K562 (cell line): ENCODE measurements around the gene PAF1. TPM values are rescaled to one million over a fixed set of nuclear protein-coding genes. Genes with fewer than 3 reads are reported as not detected.

Experiments used
- ARID1B ChIP-seq: fragments of 450-650 bp; IDR thresholded peaks from 2 replicates; pipeline ENCODE4 v1.6.1; 2016; ENCODE audit warnings: antibody characterized with exemption, mild to moderate bottlenecking, inconsistent platforms
- ATF7 ChIP-seq: fragments of 450-650 bp; IDR thresholded peaks from 2 replicates; pipeline ENCODE4 v1.7.1; 2014; ENCODE audit warnings: mild to moderate bottlenecking, moderate library complexity
- CREM ChIP-seq: IDR thresholded peaks from 2 replicates; pipeline ENCODE4 v1.6.1; 2014; ENCODE audit warnings: antibody characterized with exemption, low read depth
- DDX20 ChIP-seq: fragments of 450-650 bp; IDR thresholded peaks from 2 replicates; pipeline ENCODE4 v1.6.1; 2016; ENCODE audit warnings: missing genetic modification characterization, low read depth, mild to moderate bottlenecking, missing compliant biosample characterization, moderate library complexity
- HNRNPLL ChIP-seq: fragments of 200-400 bp; formaldehyde crosslinking; IDR thresholded peaks from 2 replicates; pipeline ENCODE4 v1.6.1; 2017; ENCODE audit warnings: low read length, low read depth, mild to moderate bottlenecking; ENCODE audit not compliant: poor library complexity, severe bottlenecking
- KDM4B ChIP-seq, 2 experiments: fragments of 450-650 bp in 1 of 2; sonication (generic) in 1 of 2; IDR thresholded peaks; 2 replicates each; pipeline ENCODE4 v1.6.1; 2016 to 2017; ENCODE audit warnings: borderline replicate concordance in 2 of 2, antibody characterized with exemption in 1 of 2, low read depth in 1 of 2, mild to moderate bottlenecking in 1 of 2
- NR2C1 ChIP-seq, 2 experiments: fragments of 450-650 bp; IDR thresholded peaks; 2 replicates each; pipeline ENCODE4 v1.6.1; 2017; ENCODE audit warnings: mild to moderate bottlenecking in 2 of 2, antibody characterized with exemption in 1 of 2, inconsistent platforms in 1 of 2, missing compliant biosample characterization in 1 of 2, missing genetic modification characterization in 1 of 2
- PHB ChIP-seq: fragments of 250-450 bp; sonication (Bioruptor Pico); IDR thresholded peaks from 2 replicates; pipeline ENCODE4 v1.5.0; 2021
- POLR2AphosphoS2 ChIP-seq: IDR thresholded peaks from 2 replicates; pipeline ENCODE4 v1.6.1; 2012; ENCODE audit warnings: low read length, improper control_type of control experiment
- POLR2B ChIP-seq: fragments of 450-650 bp; IDR thresholded peaks from 2 replicates; pipeline ENCODE4 v1.6.1; 2018; ENCODE audit warnings: low read depth; ENCODE audit not compliant: partially characterized antibody
- POLR2G ChIP-seq: fragments of 200-400 bp; formaldehyde crosslinking; IDR thresholded peaks from 2 replicates; pipeline ENCODE4 v1.6.1; 2017; ENCODE audit warnings: low read depth, mild to moderate bottlenecking, antibody characterized with exemption, low read length, moderate library complexity
- SMAD3 ChIP-seq: fragments of 450-650 bp; formaldehyde crosslinking; conservative IDR thresholded peaks from 2 replicates; pipeline ENCODE4 v1.4.0; 2020; ENCODE audit warnings: mild to moderate bottlenecking
- TEAD1 ChIP-seq, 2 experiments: fragments of 450-650 bp in 1 of 2; sonication (generic) in 1 of 2; formaldehyde crosslinking; IDR thresholded peaks; 2 replicates each; pipeline versions ENCODE4 v1.4.0 to v1.8.0; 2020 to 2022; ENCODE audit warnings: mild to moderate bottlenecking in 2 of 2, missing genetic modification reagents in 1 of 2
- TSC22D4 ChIP-seq: fragments of 450-650 bp; IDR thresholded peaks from 2 replicates; pipeline ENCODE4 v1.6.1; 2016; ENCODE audit warnings: missing genetic modification characterization, missing biosample characterization, control low read depth
- ZBTB17 ChIP-seq: fragments of 450-650 bp; formaldehyde crosslinking; IDR thresholded peaks from 2 replicates; pipeline ENCODE4 v1.4.0; 2020; ENCODE audit warnings: mild to moderate bottlenecking
- ZEB2 ChIP-seq: fragments of 450-650 bp; IDR thresholded peaks from 2 replicates; pipeline ENCODE4 v1.6.1; 2016
- ZNF282 ChIP-seq: sonication (generic); formaldehyde crosslinking; IDR thresholded peaks from 2 replicates; pipeline ENCODE4 v1.8.1; 2023; ENCODE audit warnings: missing genetic modification reagents
- ZSCAN32 ChIP-seq: fragments of 450-650 bp; formaldehyde crosslinking; IDR thresholded peaks from 2 replicates; pipeline ENCODE4 v1.4.0; 2020; ENCODE audit warnings: mild to moderate bottlenecking, moderate library complexity
- polyA plus RNA-seq, 8 experiments: library from polyadenylated mRNA; depleted of rRNA in 4 of 8; stranded (reverse) in 5 of 8; unstranded in 3 of 8; fragments of >200 nt; fragmentation: Nextera tagmentation in 2 of 8; fragmentation: Illumina TruSeq in 1 of 8; extraction: Ambion mirVana in 2 of 8; extraction: Trizol in 1 of 8; gene quantifications; 2 replicates each; pipeline versions ENCODE4 v1.2.1 to v1.2.3, GENCODE V29; 2011 to 2014; ENCODE audit warnings: inconsistent platforms in 1 of 8, missing spikeins in 1 of 8
- total RNA-seq, 7 experiments: library from RNA; depleted of rRNA in 6 of 7; stranded (reverse); fragments of >200 nt in 6 of 7; fragmentation: Illumina TruSeq in 2 of 7; extraction: Trizol in 2 of 7; gene quantifications; 2 replicates each; pipeline versions ENCODE4 v1.2.1 to v1.2.3, GENCODE V29; 2011 to 2021; ENCODE audit warnings: low replicate concordance in 1 of 7
- TF ChIP-seq, protein P1 (sequence below), 2 experiments: fragments of 450-650 bp; conservative IDR thresholded peaks; 2 replicates each; pipeline ENCODE4 v1.6.1; 2017; ENCODE audit warnings: mild to moderate bottlenecking in 2 of 2, moderate library complexity in 2 of 2
- TF ChIP-seq, protein P2 (sequence below): fragments of 450-650 bp; formaldehyde crosslinking; IDR thresholded peaks from 2 replicates; pipeline ENCODE4 v1.4.0; 2020; ENCODE audit warnings: mild to moderate bottlenecking, moderate library complexity
- TF ChIP-seq, protein P3 (sequence below): fragments of 450-650 bp; formaldehyde crosslinking; IDR thresholded peaks from 2 replicates; pipeline ENCODE4 v1.4.0; 2020; ENCODE audit warnings: mild to moderate bottlenecking, moderate library complexity
- TF ChIP-seq, protein P4 (sequence below), 2 experiments: IDR thresholded peaks; 2 replicates each; pipeline ENCODE4 v1.6.1; 2011; ENCODE audit warnings: borderline replicate concordance in 1 of 2, control low read depth in 1 of 2, low read depth in 1 of 2, low read length in 1 of 2, mild to moderate bottlenecking in 1 of 2, mixed read lengths in 1 of 2, moderate library complexity in 1 of 2; ENCODE audit not compliant: insufficient read depth in 1 of 2, insufficient read length in 1 of 2, poor library complexity in 1 of 2, severe bottlenecking in 1 of 2; ENCODE audit errors: extremely low read depth in 1 of 2

The PAF1 gene
- total and polyA plus RNA-seq, 9 of the 15 experiments (the other 6 are each of a cell fraction or from before 2014, with no cell fraction given): 1.5 to 45.0 (median 33.8) TPM

DNA sequence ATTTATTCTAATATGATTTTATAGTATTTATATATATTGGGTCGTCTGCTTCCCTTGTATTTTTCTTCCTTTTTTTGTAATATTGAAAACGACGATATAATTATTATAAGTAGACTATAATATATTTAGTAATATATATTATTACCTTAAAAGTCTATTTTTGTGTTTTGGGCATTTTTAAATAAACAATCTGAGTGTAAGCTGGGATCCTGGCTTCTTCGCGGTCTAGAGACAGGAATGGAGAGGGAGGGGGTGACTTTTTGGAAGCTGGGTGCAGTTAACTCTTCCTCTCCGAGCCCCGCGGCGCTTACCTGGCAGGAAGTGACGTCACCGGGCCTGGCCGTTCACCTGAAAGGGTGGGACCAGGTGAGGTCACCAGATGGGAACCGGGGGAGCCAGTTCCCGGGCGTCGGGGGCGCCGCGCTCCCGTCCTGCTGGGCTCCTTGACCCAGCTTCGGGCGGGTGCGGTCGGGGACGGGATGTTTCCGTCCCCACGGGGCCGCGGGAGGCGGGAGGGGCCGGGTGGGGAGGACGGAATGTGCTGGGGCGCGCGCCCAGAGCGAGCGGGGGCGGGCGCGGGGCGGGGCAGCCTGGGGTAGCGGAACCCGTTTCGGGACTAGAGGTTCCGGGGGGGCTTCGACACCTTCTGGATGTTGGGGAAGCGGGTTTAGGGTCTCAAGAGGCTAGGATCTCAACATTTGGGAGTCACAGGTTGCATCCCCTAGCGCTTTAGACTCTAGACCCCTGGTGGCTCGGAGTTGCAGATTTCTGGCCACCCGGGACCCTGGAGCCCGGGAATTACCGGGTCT, 18.5 kb upstream of the PAF1 start (continued):
- TF ChIP-seq HNRNPLL (no peak), POLR2G (peak; percentile 79), PHB (CRISPR knock-in tag) (no peak), SMAD3 (CRISPR knock-in tag) (no peak), ATF7 (peak; percentile 97), POLR2AphosphoS2 (peak; percentile 89), ZEB2 (peak; percentile 99), KDM4B (IDR thresholded peaks at IDR 0.05; ENCODE audit: borderline replicate concordance in 2 of 2, low read depth in 1 of 2) (0 out of 4 replicates have a peak, but pooled peaks of 1 of the 2 experiments have one; percentile 24), TEAD1 (CRISPR knock-in tag; IDR thresholded peaks at IDR 0.05) (0 out of 4 replicates have a peak, but pooled peaks of 1 of the 2 experiments have one; percentile 17), ZNF282 (CRISPR knock-in tag) (no peak), ZBTB17 (CRISPR knock-in tag) (0 out of 2 replicates have a peak, but pooled peaks have one; percentile 62), POLR2B (peak; percentile 70), ZSCAN32 (CRISPR knock-in tag) (0 out of 2 replicates have a peak, but pooled peaks have one; percentile 25), ARID1B (no peak), DDX20 (tag) (no peak), TSC22D4 (tag) (no peak), NR2C1 (IDR thresholded peaks at IDR 0.05) (no peak), NR2C1 (tag; IDR thresholded peaks at IDR 0.05) (peak; percentile 50; the same call in 1 of the 2 replicates), CREM (peak; percentile 96)
- TF ChIP-seq, protein P1, sequence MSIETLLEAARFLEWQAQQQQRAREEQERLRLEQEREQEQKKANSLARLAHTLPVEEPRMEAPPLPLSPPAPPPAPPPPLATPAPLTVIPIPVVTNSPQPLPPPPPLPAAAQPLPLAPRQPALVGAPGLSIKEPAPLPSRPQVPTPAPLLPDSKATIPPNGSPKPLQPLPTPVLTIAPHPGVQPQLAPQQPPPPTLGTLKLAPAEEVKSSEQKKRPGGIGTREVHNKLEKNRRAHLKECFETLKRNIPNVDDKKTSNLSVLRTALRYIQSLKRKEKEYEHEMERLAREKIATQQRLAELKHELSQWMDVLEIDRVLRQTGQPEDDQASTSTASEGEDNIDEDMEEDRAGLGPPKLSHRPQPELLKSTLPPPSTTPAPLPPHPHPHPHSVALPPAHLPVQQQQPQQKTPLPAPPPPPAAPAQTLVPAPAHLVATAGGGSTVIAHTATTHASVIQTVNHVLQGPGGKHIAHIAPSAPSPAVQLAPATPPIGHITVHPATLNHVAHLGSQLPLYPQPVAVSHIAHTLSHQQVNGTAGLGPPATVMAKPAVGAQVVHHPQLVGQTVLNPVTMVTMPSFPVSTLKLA (conservative IDR thresholded peaks at IDR 0.05): peak; percentile 52 to 54; a peak in 3 of 4 replicates
- TF ChIP-seq, protein P2, sequence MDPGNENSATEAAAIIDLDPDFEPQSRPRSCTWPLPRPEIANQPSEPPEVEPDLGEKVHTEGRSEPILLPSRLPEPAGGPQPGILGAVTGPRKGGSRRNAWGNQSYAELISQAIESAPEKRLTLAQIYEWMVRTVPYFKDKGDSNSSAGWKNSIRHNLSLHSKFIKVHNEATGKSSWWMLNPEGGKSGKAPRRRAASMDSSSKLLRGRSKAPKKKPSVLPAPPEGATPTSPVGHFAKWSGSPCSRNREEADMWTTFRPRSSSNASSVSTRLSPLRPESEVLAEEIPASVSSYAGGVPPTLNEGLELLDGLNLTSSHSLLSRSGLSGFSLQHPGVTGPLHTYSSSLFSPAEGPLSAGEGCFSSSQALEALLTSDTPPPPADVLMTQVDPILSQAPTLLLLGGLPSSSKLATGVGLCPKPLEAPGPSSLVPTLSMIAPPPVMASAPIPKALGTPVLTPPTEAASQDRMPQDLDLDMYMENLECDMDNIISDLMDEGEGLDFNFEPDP: 0 out of 2 replicates have a peak, but pooled peaks have one; percentile 41
- TF ChIP-seq, protein P3, sequence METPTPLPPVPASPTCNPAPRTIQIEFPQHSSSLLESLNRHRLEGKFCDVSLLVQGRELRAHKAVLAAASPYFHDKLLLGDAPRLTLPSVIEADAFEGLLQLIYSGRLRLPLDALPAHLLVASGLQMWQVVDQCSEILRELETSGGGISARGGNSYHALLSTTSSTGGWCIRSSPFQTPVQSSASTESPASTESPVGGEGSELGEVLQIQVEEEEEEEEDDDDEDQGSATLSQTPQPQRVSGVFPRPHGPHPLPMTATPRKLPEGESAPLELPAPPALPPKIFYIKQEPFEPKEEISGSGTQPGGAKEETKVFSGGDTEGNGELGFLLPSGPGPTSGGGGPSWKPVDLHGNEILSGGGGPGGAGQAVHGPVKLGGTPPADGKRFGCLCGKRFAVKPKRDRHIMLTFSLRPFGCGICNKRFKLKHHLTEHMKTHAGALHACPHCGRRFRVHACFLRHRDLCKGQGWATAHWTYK (CRISPR knock-in tag): peak; percentile 31; the same call in 1 of the 2 replicates
- TF ChIP-seq, protein P4, sequence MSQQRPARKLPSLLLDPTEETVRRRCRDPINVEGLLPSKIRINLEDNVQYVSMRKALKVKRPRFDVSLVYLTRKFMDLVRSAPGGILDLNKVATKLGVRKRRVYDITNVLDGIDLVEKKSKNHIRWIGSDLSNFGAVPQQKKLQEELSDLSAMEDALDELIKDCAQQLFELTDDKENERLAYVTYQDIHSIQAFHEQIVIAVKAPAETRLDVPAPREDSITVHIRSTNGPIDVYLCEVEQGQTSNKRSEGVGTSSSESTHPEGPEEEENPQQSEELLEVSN (IDR thresholded peaks at IDR 0.05; ENCODE audit: borderline replicate concordance in 1 of 2, extremely low read depth in 1 of 2, insufficient read depth in 1 of 2, insufficient read length in 1 of 2, low read depth in 1 of 2, low read length in 1 of 2, poor library complexity in 1 of 2, severe bottlenecking in 1 of 2): peak in 1 of 2 experiments; percentile 51
